CD4-positive, alpha-beta T cell treated with Interleukin-15 for 4 hours (primary cell): Measurements from ENCODE around the gene BGLAP.

Experiments used
- DNase-seq: peaks from one replicate; pipeline ENCODE4 v3.0.0-alpha.2; 2020; ENCODE audit warnings: low spot score

Gene BGLAP

DNA sequence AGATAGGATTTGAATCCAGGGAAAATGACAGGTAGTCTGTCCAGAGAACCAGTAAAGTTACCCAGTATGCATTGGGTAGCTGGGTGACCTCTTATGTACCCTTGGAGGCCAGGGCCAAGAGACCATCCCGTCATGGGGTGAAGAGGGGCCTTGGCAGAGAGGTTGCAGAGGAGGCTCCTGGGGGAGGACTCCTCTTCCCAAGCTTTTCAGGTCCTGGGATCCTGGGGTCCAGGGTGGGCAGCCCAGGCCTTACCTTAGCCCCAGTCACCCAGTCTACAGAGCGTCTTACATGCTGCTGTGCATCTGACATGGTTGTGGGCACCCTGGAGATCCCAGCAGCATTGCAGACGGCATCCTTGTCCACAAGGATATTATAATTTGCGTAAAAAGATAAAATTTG is 15.2 kb upstream of the BGLAP start:
- no peak for DNase-seq

DNA sequence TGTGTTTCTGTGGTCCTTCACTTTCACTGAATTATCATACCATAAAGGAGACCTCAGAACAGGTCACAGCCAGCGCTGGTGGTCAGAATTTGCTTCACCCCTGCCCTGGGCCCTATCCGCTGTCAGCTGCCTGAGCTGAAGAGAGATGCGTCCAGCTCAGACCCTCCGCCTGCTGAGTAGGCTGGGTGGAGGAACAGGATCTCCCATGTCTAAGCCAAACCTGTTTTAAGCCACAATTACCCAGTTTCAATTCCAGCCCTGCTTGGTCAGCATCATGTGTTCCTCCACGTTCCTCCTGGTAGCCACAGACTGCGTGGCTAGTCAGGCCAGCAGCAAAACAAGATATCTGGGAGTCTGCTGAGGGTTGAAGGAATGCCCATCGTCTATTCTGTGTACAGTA is 13.5 kb upstream of the BGLAP start:
- no peak for DNase-seq

DNA sequence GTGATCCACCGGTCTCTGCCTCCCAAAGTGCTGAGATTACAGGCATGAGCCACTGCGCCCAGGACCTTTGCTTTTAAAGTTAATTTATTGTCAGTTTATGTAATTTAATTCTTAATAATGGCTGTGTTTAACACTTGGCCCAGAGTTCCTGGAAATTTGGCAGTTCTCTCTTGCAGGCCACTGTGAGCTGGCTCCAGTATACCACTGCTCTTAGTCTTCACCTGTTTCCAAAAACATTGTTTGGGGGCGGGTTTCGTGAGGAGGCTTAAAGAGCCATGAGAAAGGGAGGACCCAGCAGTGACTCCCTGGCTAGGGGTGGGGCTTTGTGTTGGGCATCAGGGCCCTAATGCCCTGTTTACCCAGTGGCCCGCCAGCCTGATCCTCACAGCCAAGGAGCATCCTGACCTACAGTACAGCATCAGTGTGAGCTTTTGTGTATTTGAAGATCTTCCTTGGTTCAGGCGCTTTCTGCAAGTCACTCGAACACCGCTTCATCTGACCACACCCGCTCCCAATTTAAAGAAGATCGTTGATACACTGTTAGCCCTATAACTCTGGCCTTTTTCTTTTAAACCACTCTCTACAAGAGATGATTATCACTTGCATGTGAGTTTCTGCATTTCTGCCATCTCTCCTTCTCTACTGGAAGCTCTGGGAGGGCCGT is 12.0 kb upstream of the BGLAP start:
- no peak for DNase-seq

DNA sequence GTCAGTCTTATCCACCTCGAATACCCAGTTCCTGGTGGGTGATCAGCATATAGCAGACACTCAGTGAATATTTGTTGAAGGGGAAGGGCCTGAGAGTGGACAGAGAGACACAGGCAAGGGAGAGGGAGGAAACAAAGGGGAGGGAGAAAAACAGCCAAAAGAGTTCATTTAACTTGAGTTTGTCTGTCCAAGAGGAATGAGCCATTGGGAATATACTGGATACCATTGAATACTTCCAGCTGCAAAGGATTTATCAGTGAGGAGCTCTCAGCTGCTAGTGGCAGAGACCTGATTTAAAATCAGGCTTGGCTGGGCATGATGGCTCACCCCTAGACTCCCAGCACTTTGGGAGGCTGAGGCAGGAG is 11.5 kb upstream of the BGLAP start:
- DNase-seq: no peak

DNA sequence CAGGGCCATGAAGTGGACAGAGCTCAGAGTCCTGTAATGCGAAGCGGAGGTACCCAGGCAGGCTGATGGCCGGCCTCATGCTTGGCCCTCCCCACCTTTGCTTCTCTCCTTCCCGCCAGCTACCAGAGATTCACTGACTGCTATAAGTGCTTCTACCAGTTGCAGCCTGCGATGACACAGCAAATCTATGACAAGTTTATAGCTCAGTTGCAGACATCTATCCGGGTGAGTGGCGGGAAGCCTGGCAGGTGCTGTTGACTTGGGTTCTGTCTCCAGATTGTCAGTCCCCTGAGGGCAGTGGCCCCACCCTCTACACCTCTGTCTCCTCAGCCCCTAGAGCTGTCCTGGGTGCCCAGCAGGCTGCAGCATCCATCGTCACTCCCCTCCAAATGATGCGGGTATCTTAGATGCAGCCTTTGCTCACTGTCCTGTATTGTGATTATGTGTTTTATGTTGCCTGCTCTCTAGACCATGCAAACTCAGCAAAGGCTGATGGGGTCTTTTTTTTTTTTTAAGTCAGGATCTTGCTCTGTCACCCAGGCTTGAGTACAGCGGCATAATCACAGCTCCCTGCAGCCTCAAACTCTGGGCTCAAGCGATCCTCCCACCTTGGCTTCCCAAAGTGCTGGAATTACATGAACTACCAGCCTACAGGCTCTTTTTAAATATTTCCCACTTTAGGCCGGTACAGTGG is 9.6 kb upstream of the BGLAP start:
- DNase-seq: no peak

DNA sequence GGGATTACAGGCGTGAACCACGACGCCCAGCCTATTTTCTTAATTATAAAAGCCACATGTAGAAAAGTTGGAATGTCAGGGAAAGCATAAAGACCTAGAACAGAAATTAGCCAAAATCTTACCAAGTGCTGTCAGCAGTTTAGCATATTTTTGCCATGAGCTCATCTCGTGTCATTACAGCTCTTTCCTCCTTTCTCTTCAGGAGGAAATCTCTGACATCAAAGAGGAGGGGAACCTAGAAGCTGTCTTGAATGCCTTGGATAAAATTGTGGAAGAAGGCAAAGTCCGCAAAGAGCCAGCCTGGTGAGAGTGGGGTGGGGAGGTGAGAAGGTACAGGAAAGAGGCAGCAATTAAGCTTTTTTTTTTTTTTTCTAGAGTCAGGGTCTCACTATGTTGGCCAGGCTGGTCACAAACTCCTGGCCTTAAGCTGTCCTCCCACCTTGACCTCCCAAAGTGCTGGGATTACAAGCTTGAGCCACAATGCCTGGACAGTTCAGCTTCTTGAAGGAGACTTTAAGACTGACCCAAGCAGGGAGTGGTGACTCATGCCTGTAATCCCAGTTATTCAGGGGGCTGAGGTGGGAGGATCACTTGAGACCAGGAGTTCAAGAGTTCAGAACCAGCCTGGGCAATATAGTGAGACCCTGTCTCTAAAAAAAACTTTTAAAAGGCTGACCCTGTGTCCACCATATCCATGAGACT is 8.4 kb upstream of the BGLAP start:
- no peak for DNase-seq

DNA sequence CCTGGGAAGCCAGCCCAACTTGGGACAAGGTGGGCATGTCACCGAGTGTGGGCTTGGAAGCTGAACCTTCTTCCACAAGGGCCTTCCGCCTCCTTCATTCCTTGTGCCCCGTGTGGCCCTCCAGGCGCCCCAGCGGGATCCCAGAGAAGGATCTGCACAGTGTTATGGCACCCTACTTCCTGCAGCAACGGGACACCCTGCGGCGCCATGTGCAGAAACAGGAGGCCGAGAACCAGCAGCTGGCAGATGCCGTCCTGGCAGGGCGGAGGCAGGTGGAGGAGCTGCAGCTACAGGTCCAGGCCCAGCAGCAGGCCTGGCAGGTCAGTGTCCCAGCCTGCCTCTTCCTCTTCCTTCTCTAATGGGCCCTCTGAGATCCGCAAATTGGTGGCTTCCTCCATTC is 5.8 kb upstream of the BGLAP start:
- DNase-seq: no peak

DNA sequence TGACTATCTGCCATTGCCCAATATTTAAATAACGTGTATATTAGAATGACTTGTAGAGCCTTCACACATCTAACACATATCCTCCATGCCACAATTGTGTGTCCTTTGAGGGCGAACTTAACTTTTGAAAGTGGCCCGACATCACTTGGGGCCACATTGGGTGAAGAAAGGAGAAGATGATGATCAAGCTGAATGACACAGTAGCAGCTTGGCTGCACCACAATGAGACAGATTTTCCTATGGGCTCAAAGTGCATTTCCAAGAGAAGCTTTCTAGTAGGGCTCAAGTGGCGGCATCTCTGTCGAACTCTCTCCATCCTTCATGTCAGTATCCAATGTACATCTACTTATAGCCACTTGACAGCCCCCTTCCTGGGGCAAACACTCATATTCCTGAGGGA is 3.7 kb upstream of the BGLAP start:
- no peak for DNase-seq

DNA sequence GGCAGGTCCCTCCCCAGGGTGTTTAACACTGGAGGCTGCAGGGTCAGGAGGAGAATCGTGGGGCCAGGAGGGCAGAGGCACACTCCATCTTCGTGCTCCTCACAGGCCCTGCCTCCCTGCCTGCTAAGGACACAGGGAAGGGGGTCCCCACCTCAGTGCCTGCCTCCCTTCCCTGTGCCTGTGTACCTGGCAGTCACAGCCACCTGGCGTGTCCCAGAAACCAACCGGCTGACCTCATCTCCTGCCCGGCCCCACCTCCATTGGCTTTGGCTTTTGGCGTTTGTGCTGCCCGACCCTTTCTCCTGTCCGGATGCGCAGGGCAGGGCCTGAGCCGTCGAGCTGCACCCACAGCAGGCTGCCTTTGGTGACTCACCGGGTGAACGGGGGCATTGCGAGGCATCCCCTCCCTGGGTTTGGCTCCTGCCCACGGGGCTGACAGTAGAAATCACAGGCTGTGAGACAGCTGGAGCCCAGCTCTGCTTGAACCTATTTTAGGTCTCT is 623 bp upstream of the BGLAP start:
- no peak for DNase-seq

DNA sequence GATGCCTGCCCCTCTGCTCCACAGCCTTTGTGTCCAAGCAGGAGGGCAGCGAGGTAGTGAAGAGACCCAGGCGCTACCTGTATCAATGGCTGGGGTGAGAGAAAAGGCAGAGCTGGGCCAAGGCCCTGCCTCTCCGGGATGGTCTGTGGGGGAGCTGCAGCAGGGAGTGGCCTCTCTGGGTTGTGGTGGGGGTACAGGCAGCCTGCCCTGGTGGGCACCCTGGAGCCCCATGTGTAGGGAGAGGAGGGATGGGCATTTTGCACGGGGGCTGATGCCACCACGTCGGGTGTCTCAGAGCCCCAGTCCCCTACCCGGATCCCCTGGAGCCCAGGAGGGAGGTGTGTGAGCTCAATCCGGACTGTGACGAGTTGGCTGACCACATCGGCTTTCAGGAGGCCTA is 754 bp downstream of the BGLAP start:
- DNase-seq: no peak

DNA sequence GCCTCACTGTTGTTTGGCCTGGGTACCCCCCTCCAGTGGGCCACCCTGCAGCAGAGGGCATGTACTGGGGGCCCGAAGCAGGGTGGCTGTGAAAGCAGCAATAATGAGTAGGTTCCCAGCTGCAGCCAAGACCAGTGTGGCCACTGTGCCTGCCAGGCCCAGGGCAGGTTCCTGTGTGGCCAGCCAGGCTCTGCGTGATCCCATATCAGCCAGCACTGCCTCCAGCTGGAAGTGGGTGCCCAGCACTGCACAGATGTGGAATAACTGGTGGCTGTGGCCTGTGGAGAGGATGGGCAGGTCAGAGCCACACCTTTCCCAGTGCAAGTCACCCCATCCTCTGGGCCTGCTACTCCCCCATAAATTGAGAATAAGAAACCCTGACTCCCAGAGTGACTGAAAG is 2.1 kb downstream of the BGLAP start:
- DNase-seq: no peak

DNA sequence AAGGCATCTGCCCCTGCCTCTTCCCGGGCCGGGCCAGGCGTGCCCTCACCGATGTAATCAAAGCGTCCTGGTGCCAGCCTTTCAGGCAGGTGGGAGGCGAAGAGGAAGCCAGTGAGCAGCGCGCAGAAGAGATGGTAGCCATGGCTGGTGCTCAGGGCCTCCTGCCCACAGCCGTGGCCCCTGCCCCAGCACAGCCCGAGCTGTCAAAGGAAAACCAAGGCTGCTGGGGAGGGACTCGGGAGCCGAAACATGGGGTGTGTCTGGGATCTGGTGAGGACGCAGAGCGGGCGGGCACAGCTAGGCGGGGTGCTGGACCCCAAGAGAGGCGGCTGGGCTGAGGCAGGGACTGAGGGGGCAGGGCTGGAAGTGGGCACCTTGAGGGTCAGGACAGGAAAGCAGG is 2.7 kb downstream of the BGLAP start:
- DNase-seq: no peak

DNA sequence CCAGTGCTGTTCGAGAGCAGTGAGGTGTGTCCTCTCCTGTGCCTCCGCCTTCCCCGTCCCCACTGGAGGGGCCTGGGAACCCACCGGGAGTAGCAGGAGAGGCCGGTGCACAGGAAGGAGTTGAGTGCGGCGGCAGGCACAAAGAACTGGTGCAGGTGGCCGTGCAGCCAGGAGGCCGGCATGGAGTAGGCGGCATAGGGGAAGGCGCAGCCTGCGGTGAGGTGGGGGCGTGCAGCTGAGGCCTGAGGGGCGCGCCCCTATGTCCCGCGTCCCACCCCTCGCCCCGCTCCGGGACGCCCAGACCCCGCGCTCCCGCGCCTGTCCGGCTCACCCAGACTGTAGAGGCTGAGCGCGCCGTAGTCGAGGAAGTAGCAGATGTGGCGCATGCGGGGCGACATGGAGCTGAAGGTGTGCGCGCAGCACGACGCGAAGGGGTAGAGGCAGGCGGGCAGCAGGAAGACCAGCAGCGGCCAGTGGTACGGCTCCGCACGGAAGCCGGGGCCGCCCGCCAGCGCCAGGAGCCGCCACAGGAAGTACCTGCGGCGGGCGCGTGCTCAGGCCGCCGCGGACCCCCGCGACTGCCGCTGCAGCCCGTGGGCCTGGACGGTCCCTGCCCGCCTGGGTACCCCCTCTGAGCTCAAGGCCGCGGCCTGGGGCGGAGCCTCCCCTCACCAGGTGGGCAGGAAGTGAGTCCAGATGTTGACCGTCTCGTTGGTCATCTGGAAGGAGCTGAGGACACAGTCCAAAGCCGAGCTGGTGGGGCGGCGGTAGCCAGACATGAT is 3.7 kb downstream of the BGLAP start:
- peak; percentile 34 for DNase-seq

DNA sequence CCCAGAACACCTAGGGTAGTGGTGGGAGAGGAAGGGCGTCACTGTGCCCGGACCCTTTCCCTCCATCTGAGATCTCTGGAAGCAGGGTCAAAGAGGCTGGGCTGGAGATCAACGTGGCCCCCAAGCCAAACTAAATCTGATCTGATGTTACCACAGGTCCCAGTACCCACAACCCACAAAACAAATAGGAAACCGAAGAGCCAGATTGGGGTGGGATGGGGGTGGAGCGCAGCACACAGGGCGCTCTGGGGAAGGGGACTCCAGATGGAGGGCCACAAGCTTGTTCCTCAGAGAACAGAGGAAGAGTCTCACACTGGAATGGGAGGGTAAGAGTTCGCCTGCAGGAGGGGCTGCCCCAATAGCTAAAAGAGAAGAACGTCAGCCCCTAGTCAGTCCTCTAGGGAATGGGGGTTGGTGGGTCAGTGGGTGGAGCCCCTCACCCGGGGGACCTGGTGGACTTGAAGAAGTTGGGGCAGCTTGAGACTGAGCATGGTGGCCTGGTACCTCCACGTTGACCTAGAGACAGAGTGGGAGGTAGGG is 4.3 kb downstream of the BGLAP start:
- DNase-seq: no peak

DNA sequence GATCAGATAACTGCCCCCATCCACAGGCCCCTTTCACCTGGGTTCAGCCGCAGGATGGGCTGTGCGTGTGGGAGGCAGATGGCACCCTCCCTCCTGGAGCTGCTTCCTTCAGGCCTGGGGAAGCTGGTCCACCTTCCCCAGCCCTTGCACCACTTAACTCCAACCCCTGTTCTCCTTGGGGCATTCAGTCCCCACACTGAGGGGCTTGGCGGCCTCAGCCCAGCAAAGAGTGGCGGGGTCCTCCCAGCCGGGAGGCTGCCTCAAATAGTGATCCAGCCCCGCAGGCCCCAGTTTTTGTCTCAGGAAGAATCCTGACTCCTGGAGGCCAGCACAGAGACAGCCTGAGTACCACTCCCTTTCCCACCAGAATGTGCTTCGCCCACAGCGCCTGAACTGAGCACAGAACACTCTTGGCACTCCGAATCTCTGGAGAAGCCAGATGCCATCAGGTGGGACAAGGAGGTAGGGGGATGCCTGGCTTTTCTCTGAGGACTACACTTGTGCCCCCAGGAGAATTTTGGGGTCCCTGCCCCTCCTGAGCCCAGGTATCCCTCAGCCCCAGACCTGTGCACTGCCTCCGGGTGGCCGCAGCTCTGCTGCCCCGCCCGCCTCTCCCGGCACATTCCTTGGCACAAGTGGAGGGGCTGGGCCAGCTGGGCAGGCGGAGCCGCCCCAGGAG is 4.9 kb downstream of the BGLAP start:
- no peak for DNase-seq

DNA sequence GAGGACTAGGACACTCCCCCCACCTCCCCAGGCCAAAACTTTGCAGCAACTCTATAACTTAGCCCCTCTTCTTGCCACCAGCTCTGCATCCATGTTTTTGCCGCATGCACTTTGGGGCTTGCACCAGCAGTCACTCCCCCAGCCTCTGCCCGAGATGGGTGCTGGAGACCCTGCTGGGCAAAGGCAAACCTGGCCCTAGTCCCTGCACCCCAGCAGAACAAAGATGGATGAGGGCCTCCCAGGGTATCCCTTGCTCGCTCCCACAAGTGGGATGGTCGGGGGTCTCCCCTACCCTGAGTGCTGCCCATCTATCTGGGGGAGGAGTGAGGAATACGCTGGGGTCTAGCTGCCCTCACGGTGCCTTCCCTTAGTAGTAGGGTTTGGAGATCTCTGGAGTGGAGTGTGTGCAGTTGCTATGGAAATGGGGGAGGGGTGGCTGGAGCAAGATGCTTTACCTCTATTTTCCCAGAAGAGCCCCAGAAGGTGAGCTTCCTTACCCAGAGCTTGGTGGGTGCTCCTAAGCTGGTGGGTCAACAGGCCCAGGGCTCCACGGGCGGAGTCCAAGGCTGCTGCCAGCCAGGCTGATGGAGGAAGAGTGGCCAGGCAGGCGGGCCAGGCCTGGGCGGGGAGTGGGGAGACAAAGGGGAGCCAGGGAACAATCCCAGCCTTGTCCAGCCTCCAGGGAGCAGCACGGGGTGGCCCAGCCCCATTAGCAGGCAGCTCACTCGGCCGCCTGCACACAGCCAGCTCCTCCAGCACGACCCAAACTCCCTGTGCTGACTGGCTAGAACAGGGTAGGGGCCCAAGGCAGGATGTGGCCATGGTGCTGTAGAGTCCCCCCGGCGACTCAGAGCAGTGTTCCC is 5.7 kb downstream of the BGLAP start, which contains the start of gene PAQR6:
TSS of gene PAQR6 (minus strand) at position 597 of the 863 bp plus-strand sequence. CDS start 1,325 bp downstream, outside the sequence.
- no peak for DNase-seq

DNA sequence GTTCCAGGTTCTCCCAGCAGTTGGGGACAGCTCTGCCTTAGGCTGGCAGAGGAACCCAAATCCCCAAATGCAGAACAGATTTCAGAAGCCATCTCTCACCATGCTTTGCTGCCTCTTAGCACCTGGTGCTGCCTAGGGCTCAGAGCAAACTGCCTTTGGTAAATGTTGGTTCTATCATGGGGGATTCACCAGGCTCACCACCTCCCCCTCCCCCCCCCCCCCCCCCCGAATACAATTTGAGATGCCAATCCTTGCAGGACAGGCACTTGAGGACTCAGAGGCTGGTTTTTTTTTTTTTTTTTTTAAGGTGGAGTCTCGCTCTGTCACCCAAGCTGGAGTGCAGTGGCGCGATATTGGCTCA is 6.3 kb downstream of the BGLAP start:
- no peak for DNase-seq

DNA sequence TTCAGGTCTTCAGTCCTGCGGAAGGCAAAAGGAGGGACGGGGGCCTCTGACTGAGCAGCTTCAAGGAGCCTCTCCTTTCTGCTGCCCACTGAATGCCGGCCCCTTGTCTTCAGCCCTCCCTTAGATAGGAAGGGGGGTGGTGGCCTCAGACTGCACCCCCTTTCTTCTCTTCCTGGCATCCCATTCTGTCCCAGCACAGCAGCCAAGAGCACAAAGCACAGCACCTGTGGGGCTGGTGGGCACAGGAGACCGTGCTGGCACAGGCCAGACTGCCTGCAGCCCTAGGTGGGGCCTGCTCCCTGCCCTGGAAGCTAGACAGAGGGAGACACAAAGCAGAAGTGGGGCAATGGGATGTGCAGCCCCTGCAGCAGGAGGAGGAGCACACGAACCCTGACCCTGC is 7.6 kb downstream of the BGLAP start:
- no peak for DNase-seq

DNA sequence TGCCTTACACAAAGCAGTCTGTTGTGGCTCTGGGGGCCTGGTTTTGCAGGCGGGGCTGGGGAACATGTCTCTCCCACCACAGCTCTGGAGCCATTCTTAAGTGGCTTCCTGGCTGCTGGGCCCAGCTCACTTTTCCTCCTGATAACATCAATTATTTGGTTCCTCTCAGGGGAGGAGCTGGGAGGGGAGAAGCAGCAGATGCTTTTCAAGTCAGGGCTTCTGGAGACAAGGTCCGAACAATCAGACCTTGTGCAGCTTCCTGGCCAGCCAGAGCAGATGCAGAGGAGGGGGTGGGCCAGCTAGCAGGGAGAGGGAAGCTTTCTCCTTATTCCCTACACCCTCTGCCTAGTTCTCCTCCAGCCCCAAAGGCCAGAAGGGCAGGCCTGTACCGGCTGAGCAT is 9.5 kb downstream of the BGLAP start:
- no peak for DNase-seq

DNA sequence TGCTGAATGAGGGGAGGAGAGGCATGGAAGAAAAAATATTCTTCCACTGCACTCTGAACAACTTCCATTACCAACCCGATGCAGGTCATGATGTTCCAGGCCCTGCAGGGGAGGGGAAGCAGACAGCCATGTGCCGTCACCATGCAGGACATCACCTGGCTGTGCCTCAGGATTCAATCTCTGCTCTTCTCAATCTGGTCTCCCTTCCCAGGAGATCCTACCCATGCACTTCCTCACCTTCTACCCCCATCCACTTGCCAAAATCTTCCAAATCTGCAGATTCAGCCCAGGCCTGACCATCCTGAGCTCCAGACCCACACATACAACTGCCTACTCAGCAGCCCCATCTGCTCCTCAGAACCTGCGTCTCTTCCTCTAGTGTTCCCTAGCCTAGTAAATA is 11.7 kb downstream of the BGLAP start:
- no peak for DNase-seq

DNA sequence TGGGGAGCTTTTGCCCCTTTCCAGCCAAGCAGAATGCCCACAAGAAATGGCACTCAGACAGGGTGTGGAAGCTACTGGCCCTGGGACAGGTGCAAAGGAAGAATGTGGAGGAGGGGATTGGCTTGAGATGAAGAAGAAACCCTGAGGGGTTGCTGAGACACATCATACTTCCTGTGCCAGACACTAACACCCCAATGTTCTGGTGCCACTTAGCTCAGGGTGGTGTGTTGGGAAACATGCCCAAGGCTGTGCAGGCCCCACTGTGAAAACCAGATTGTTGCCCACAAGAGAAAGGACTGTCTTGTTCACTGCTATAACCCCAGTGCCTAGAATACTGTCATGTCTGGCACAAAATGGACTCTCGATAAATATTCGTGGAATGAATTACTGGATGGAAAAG is 15.7 kb downstream of the BGLAP start:
- DNase-seq: no peak
